Stomach (tissue), 9 donors: ENCODE data around the gene RSL24D1. TPM values are rescaled to one million over a fixed set of nuclear protein-coding genes. Genes with fewer than 3 reads are reported as not detected.

ENCODE experiments used
- DNase-seq, 2 donors: peaks; one replicate each; pipeline versions ENCODE4 v3.0.0 to v3.0.0-alpha.2; 2013 to 2019
- H3K27ac ChIP-seq, 5 donors: fragments of 200-600 bp in 4 of 5; sonication (generic) in 4 of 5; one replicate each; pipeline ENCODE4 v1.5.1; 2013 to 2019; ENCODE audit warnings: mild to moderate bottlenecking in 1 of 5, moderate library complexity in 1 of 5
- H3K27me3 ChIP-seq, 3 donors: fragments of 200-600 bp; sonication (generic); one replicate each; pipeline ENCODE4 v1.5.1; 2017 to 2019; ENCODE audit warnings: mixed run types in 1 of 3
- H3K36me3 ChIP-seq, 4 donors: fragments of 200-600 bp; sonication (generic); 1 replicate in 3 of 4; 2 replicates in 1 of 4; pipeline ENCODE4 v1.5.1; 2016 to 2019
- H3K4me1 ChIP-seq, 4 donors: fragments of 200-600 bp; sonication (generic); one replicate each; pipeline ENCODE4 v1.5.1; 2016 to 2019
- H3K4me3 ChIP-seq, 4 donors: fragments of 200-600 bp; sonication (generic) in 3 of 4; one replicate each; pipeline ENCODE4 v1.5.1; 2016 to 2019; ENCODE audit warnings: mild to moderate bottlenecking in 1 of 4
- H3K9me3 ChIP-seq, 4 donors: fragments of 200-600 bp; sonication (generic); one replicate each; pipeline ENCODE4 v1.5.1; 2016 to 2019
- CTCF ChIP-seq, 7 experiments: fragments of 450-650 bp in 4 of 7; fragments of 200-600 bp in 3 of 7; sonication (generic) in 3 of 7; IDR thresholded peaks; one replicate each; pipeline ENCODE4 v1.5.1; 2016 to 2019; ENCODE audit warnings: antibody characterized with exemption in 7 of 7, control low read depth in 2 of 7, mild to moderate bottlenecking in 1 of 7
- EP300 ChIP-seq: sonication (generic); formaldehyde crosslinking; IDR thresholded peaks from one replicate; pipeline ENCODE4 v1.6.1; 2017; ENCODE audit warnings: antibody characterized with exemption
- POLR2A ChIP-seq, 4 donors: fragments of 450-650 bp; IDR thresholded peaks; one replicate each; pipeline ENCODE4 v1.6.1; 2016; ENCODE audit warnings: antibody characterized with exemption in 4 of 4, control low read depth in 2 of 4, mild to moderate bottlenecking in 1 of 4, moderate library complexity in 1 of 4
- POLR2AphosphoS5 ChIP-seq, 3 donors: sonication (generic); formaldehyde crosslinking; IDR thresholded peaks; one replicate each; pipeline ENCODE4 v1.6.1; 2016; ENCODE audit warnings: antibody characterized with exemption in 3 of 3
- WGBS, 5 donors: extraction: QIAGEN DNeasy Blood & Tissue Kit in 3 of 5; methylation state at CpG; one replicate each; pipeline versions ENCODE4 v1.1.5 to v1.1.7; 2013 to 2018; 5-methylcytosine and 5-hydroxymethylcytosine counted together
- intact Hi-C: fragments of 100-400 bp; cut with DNase I; formaldehyde crosslinking; loops from one replicate; pipeline ENCODE4 v1.15.1; 2023; ENCODE audit warnings: low total_unique reads
- polyA plus RNA-seq, 3 donors: library from polyadenylated mRNA; stranded (reverse); fragments of 200-250 nt; gene quantifications; one replicate each; pipeline ENCODE4 v1.2.3, GENCODE V29; 2013
- total RNA-seq, 5 donors: library from RNA; depleted of rRNA; stranded (reverse); fragments of >200 nt; gene quantifications; one replicate each; pipeline versions ENCODE4 v1.1.0 to v1.2.3, GENCODE V29; 2014 to 2016
- donor health status: healthy with polysubstance abuse.
- donor health status: Bipolar disorder and iron deficiency.
- donor health status: healthy.

Gene RSL24D1
- total and polyA plus RNA-seq, 8 donors, result 22.2 to 187 (median 87.5) TPM

- Histone ChIP-seq H3K9me3 (no peaks in the 10 kb centered on the region), H3K36me3 (peaks cover 0 to 11% (median 0%) of the 10 kb centered on the region in 4 donors), H3K27ac (peak overlapping the region in 3 of 5 donors; percentile 45 to 63 (median 57)), H3K27me3 (no peaks in the 10 kb centered on the region), H3K4me3 (no peak overlapping the region), H3K4me1 (peaks cover 12 to 89% (median 41%) of the 10 kb centered on the region in 4 donors)
- WGBS, 5 donors, result 50 to 74% (median 56%) methylated on average over 6 of the region's 6 CpGs
- intact Hi-C loops, result no loop called here
- TF ChIP-seq EP300, result no peak
- no peak for TF ChIP-seq POLR2AphosphoS5 (IDR thresholded peaks at IDR 0.05)
- no peak for TF ChIP-seq POLR2A (IDR thresholded peaks at IDR 0.05)
- no peak for TF ChIP-seq CTCF (IDR thresholded peaks at IDR 0.05)
- no peak for DNase-seq
Measured at GRCh38 chr15:55237219-55238130, 40.7 kb upstream of the RSL24D1 start.

- DNase-seq, result no peak
- H3K9me3 ChIP-seq, result no peaks in the 10 kb centered on the region
- no peak overlapping the region for H3K4me3 ChIP-seq
- no peaks in the 10 kb centered on the region for H3K27me3 ChIP-seq
- intact Hi-C loops, result no loop called here
- H3K27ac ChIP-seq, result peak overlapping the region in 3 of 5 donors; percentile 43 to 77 (median 75)
- WGBS, 5 donors, result 75 to 83% (median 81%) methylated on average over 4 of the region's 4 CpGs
- H3K4me1 ChIP-seq, result peaks cover 6 to 92% (median 34%) of the 10 kb centered on the region in 4 donors
- TF ChIP-seq CTCF (IDR thresholded peaks at IDR 0.05) (no peak), POLR2A (IDR thresholded peaks at IDR 0.05) (no peak), EP300 (no peak), POLR2AphosphoS5 (IDR thresholded peaks at IDR 0.05) (no peak)
- H3K36me3 ChIP-seq, result peaks cover 0 to 11% (median 0%) of the 10 kb centered on the region in 4 donors
Measured at GRCh38 chr15:55235546-55236036, 38.9 kb upstream of the RSL24D1 start.

GRCh38 chr15:55234800-55235104 is 38.0 kb upstream of the RSL24D1 start:
- Histone ChIP-seq H3K4me3 (no peak overlapping the region), H3K27ac (peak overlapping the region in 3 of 5 donors; percentile 43 to 77 (median 75)), H3K36me3 (peaks cover 0 to 14% (median 0%) of the 10 kb centered on the region in 4 donors), H3K4me1 (peaks cover 6 to 92% (median 30%) of the 10 kb centered on the region in 4 donors), H3K27me3 (no peaks in the 10 kb centered on the region), H3K9me3 (no peaks in the 10 kb centered on the region)
- TF ChIP-seq EP300 (no peak), POLR2AphosphoS5 (IDR thresholded peaks at IDR 0.05) (no peak), CTCF (IDR thresholded peaks at IDR 0.05) (no peak), POLR2A (IDR thresholded peaks at IDR 0.05) (no peak)
- intact Hi-C loops, result no loop called here
- 69 to 98% (median 88%) methylated on average over 1 of the region's 1 CpG for WGBS, 5 donors
- DNase-seq, result no peak

GRCh38 chr15:55234104-55234799 is 37.5 kb upstream of the RSL24D1 start:
- Histone ChIP-seq H3K27ac (peak overlapping the region; percentile 5 to 77 (median 72)), H3K4me1 (peaks cover 6 to 92% (median 31%) of the 10 kb centered on the region in 4 donors), H3K9me3 (no peaks in the 10 kb centered on the region), H3K4me3 (no peak overlapping the region), H3K27me3 (no peaks in the 10 kb centered on the region), H3K36me3 (peaks cover 0 to 18% (median 0%) of the 10 kb centered on the region in 4 donors)
- no peak for DNase-seq
- no peak for TF ChIP-seq POLR2A (IDR thresholded peaks at IDR 0.05)
- WGBS, 5 donors, result 39 to 60% (median 54%) methylated on average over 2 of the region's 2 CpGs
- intact Hi-C loops, result no loop called here
